Lower lobe of right lung (tissue), 2 donors: ENCODE results near the gene CAV2. TPM values are rescaled to one million over a fixed set of nuclear protein-coding genes. Genes with fewer than 3 reads are reported as not detected.
A peak's percentile ranks its signal among the peaks of the same experiment; 100 is the strongest.

ENCODE experiments used
- ATAC-seq, 2 donors: fragments of 200-7000 bp; cut with Tn5 transposase; one replicate each; pipeline ENCODE4 v1.9.1; 2020 to 2022; ENCODE audit warnings: mild to moderate bottlenecking in 2 of 2, moderate library complexity in 2 of 2
- DNase-seq: peaks from one replicate; pipeline ENCODE4 v3.0.0-alpha.2; 2020
- H3K27ac ChIP-seq: fragments of 200-600 bp; one replicate; pipeline ENCODE4 v1.8.0; 2022
- H3K27me3 ChIP-seq: fragments of 200-600 bp; one replicate; pipeline ENCODE4 v1.8.0; 2022; ENCODE audit warnings: low read depth
- H3K36me3 ChIP-seq: fragments of 200-600 bp; one replicate; pipeline ENCODE4 v1.8.0; 2022; ENCODE audit warnings: mild to moderate bottlenecking
- H3K4me1 ChIP-seq: fragments of 200-600 bp; one replicate; pipeline ENCODE4 v1.8.0; 2022
- H3K4me3 ChIP-seq: fragments of 200-600 bp; one replicate; pipeline ENCODE4 v1.8.0; 2022; ENCODE audit warnings: mild to moderate bottlenecking
- H3K9me3 ChIP-seq: fragments of 200-600 bp; one replicate; pipeline ENCODE4 v1.8.0; 2022
- intact Hi-C: fragments of 100-400 bp; cut with DNase I; formaldehyde crosslinking; loops from one replicate; pipeline ENCODE4 v1.11.0; 2022
- total RNA-seq: library from RNA; stranded (reverse); fragmentation: NEBNext Ultra II Directional; extraction: Animal tissue kit (Norgen Biotek cat#: 25700); gene quantifications from one replicate; pipeline ENCODE4 v1.2.1, GENCODE V29; 2021
- TF ChIP-seq, protein P1 (sequence below): fragments of 200-600 bp; IDR thresholded peaks from one replicate; pipeline ENCODE4 v1.8.0; 2022; ENCODE audit warnings: antibody characterized with exemption, mild to moderate bottlenecking
- donor health status: DM: no; HTN: yes; CAD: no; lungs with severe emphysema.

CAV2 gene
- total RNA-seq, 1 donor from 2014 or later: 143 TPM

DNA sequence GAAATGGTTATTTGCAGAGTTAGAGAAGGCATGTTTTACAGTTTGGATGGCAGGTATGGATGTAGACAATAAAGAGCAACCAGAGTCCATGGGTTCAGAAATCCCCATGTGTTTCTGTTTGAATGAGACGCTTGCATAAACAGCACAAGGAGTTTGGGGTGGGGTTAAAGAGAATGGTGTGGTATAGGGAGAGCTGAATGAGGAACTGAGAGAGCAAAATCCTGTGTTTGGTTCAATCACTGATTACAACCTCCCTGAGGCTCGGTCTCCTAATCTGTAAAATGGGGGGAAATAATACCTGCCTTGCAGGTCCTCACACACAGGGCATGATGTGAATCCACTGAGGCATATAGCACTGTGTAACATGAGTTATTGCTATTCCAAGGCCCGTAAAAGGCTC lies 49.0 kb downstream of the CAV2 start:
- H3K4me3 ChIP-seq: no peak overlapping the region
- DNase-seq (no peak), ATAC-seq (no peak)
- intact Hi-C loops: no loop called here
- H3K36me3 ChIP-seq: peaks cover 22% of the 10 kb centered on the region
- H3K27ac ChIP-seq: no peak overlapping the region
- H3K27me3 ChIP-seq: no peaks in the 10 kb centered on the region
- no peaks in the 10 kb centered on the region for H3K9me3 ChIP-seq
- peaks cover 37% of the 10 kb centered on the region for H3K4me1 ChIP-seq
- TF ChIP-seq, protein P1, sequence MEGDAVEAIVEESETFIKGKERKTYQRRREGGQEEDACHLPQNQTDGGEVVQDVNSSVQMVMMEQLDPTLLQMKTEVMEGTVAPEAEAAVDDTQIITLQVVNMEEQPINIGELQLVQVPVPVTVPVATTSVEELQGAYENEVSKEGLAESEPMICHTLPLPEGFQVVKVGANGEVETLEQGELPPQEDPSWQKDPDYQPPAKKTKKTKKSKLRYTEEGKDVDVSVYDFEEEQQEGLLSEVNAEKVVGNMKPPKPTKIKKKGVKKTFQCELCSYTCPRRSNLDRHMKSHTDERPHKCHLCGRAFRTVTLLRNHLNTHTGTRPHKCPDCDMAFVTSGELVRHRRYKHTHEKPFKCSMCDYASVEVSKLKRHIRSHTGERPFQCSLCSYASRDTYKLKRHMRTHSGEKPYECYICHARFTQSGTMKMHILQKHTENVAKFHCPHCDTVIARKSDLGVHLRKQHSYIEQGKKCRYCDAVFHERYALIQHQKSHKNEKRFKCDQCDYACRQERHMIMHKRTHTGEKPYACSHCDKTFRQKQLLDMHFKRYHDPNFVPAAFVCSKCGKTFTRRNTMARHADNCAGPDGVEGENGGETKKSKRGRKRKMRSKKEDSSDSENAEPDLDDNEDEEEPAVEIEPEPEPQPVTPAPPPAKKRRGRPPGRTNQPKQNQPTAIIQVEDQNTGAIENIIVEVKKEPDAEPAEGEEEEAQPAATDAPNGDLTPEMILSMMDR: no peak

DNA sequence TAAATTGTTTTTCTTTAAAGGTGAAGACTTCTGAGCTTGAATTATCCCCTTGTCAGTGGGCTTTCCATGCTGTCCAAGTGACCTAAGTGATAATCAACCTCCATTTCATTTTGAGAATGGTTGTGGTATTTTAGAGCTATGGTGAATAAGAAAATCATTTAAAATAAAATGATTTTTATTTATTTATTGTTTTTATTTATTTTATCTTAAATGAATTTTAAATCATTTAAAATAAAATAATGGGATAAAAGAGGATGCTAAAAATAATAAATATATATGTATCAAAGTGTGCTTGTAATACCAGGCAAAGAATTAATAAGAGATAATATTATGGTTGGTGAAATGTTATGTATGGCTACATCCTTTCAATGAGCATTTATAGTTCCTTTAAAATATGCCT lies 49.8 kb downstream of the CAV2 start:
- DNase-seq (no peak), ATAC-seq (no peak)
- peaks cover 17% of the 10 kb centered on the region for H3K36me3 ChIP-seq
- H3K4me1 ChIP-seq: peaks cover 45% of the 10 kb centered on the region
- no peaks in the 10 kb centered on the region for H3K9me3 ChIP-seq
- H3K4me3 ChIP-seq: no peak overlapping the region
- intact Hi-C loops: no loop called here
- H3K27ac ChIP-seq: no peak overlapping the region
- TF ChIP-seq, protein P1: no peak
- H3K27me3 ChIP-seq: no peaks in the 10 kb centered on the region

DNA sequence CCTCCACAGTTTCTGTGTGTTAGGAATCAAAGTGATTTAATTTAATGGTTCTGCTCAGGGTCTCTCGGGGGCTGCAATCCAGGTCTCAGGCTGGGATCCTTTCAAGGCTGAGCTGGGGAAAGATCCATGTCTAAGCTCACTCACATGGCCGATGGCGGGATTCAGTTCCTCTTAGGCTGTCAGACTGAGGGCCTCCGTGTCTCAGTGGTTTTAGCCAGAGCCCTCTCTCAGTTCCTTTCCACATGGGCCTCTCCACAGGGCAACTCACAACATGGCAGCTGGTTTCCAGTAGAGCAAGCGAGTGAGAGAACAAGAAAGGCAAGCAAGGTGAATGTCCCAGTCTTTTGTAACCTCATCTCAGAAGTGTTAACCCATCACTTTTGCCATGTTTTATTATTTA lies 52.2 kb downstream of the CAV2 start:
- ATAC-seq (no peak), DNase-seq (no peak)
- Histone ChIP-seq H3K27ac (no peak overlapping the region), H3K4me1 (peaks cover 42% of the 10 kb centered on the region), H3K27me3 (no peaks in the 10 kb centered on the region), H3K4me3 (no peak overlapping the region), H3K9me3 (no peaks in the 10 kb centered on the region), H3K36me3 (peaks cover 12% of the 10 kb centered on the region)
- TF ChIP-seq, protein P1: no peak
- intact Hi-C loops: no loop called here

DNA sequence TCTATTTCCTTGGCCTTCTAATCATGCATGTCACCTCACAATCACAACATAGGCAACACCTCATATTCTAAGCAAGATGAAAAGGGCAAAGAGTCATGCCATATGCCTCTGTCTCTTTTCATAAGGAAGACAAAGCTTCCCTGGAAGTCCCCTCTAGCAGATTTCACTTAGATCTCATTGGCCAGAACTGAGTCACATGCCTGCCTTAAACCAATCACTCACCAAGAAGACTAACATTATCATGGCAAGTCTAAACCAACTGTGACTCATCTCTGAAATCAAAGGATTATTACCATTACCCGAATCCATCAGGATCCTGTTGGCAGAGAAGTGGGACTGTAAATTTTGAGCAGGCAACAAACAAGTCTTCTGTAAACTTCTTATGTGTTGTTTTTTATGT lies 53.1 kb downstream of the CAV2 start:
- TF ChIP-seq, protein P1: no peak
- DNase-seq (no peak), ATAC-seq (peak in 1 of 2 donors; percentile 53)
- no peaks in the 10 kb centered on the region for H3K27me3 ChIP-seq
- intact Hi-C loops: no loop called here
- H3K4me3 ChIP-seq: no peak overlapping the region
- peaks cover 12% of the 10 kb centered on the region for H3K36me3 ChIP-seq
- H3K27ac ChIP-seq: no peak overlapping the region
- H3K4me1 ChIP-seq: peaks cover 42% of the 10 kb centered on the region
- no peaks in the 10 kb centered on the region for H3K9me3 ChIP-seq

DNA sequence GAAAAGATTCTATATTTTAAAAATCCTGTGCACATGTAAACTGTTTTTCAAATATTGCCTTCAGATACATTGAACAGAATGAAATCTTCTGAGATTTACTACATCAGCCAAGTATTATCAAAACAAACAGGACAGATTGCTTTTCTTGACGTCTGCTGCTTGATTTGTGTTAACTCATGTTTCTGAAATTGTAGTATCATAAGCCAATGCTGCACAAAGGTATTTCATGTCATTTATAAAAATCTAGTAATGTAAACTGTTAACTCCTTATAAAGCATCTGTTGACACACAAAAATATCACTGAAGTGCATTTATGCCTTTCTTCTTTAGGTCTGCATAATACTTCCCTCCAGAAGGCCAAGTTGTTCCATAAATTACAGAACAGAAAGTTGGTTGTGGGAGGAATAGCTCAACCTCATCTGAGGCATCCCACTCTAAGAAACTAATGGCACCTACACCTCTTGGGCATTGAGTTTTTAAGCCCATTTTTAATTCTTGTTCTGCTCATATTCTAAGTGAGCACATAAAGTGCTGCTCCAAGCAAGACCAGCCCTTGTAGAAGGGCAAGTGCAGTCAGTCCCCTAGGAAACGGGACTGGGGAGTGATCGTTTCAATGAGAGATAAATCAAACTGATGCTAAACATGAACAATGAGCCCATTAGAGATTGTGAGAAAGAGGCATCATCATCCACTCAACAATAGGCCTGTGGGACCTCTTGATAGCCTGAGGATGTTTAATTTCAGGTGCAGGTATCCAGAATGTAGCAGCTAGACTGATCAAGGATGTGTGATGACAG lies 53.8 kb downstream of the CAV2 start:
- H3K27ac ChIP-seq: no peak overlapping the region
- H3K9me3 ChIP-seq: no peaks in the 10 kb centered on the region
- peaks cover 37% of the 10 kb centered on the region for H3K4me1 ChIP-seq
- H3K4me3 ChIP-seq: no peak overlapping the region
- no peaks in the 10 kb centered on the region for H3K27me3 ChIP-seq
- DNase-seq (no peak), ATAC-seq (no peak)
- TF ChIP-seq, protein P1: no peak
- intact Hi-C loops: no loop called here
- H3K36me3 ChIP-seq: peaks cover 10% of the 10 kb centered on the region
